ENCODE results near the gene NRL.

DNA sequence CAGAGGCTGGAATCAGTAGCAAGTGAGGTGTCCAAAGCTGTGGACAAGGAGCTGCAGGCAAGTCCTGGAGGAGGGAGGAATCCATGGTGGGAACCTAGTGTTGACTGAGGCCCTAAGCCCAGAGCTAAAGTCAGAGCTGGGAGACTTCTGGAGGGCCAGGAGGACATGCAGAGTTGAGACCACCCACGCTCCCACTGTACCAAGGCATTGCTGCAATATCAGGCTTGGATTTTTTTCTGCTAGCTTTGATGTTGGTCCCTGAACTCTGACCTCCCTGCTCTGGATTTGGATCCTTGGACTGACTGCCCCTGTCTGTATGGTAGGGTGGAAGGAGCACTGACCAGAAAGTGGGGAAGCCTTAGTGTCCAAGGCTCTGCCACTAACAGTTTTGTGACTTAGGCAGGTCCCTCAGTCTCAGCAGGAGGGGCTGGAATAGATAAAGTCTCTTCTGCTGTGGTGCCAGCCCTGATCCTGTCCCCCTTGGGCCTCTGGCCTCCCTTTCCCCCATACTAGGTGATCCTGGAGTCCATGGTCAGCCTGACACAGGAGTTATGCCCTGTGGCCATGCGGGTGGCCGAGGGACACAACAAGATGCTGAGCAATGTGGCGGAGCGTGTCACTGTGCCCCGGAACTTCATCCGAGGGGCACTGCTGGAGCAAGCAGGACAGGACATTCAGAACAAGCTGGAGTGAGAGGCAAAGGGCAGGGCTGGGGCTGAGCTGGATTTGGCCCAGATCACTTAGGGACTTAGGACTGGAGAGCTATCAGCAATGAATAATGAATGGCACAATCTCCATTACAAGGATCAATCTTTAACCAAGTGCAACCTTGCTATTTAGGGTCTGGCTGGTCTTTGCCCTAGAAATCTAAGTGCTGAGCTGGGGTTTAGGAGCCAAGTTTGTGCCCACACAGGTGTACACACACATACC, 53.5 kb downstream of the NRL start:
- TF ChIP-seq, protein P1, sequence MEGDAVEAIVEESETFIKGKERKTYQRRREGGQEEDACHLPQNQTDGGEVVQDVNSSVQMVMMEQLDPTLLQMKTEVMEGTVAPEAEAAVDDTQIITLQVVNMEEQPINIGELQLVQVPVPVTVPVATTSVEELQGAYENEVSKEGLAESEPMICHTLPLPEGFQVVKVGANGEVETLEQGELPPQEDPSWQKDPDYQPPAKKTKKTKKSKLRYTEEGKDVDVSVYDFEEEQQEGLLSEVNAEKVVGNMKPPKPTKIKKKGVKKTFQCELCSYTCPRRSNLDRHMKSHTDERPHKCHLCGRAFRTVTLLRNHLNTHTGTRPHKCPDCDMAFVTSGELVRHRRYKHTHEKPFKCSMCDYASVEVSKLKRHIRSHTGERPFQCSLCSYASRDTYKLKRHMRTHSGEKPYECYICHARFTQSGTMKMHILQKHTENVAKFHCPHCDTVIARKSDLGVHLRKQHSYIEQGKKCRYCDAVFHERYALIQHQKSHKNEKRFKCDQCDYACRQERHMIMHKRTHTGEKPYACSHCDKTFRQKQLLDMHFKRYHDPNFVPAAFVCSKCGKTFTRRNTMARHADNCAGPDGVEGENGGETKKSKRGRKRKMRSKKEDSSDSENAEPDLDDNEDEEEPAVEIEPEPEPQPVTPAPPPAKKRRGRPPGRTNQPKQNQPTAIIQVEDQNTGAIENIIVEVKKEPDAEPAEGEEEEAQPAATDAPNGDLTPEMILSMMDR (IDR thresholded peaks at IDR 0.05), result no peak
- TF ChIP-seq POLR2AphosphoS5 (IDR thresholded peaks at IDR 0.05; ENCODE audit: low read depth, low read length), result no peak
